ENCODE data around the gene DCAF5. TPM values are rescaled to one million over a fixed set of nuclear protein-coding genes. Genes with fewer than 3 reads are reported as not detected.
"Not testable (repeated sequence)": the region's sequence is repeated elsewhere in the genome, so short reads cannot be mapped to it uniquely, and the experiment has no call there.

Gene DCAF5
- total RNA-seq, 2 experiments from 2014 or later = 44.6 to 48.9 TPM

DNA sequence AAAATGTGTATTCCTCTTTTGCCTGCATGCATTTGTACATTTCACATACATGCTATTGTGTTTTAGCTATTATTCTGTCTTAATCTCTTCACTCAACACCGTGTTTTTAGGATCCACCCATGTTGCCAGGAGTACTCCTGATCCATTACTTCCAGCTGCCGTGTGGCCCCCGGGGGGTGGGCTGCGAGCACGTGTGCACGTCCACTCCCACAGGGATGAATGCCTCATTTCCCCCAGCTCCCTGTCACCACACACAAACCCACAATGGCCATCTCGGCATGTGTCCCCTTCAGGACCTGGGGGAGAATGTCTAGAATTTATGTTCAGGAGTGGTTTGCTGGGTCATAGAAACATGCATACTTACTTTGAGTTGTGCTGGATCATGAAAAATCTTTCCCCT lies 111.1 kb downstream of the DCAF5 start:
- H3K27me3 Mint-ChIP-seq = peaks cover 53% of the 10 kb centered on the region
- H3K9me3 Mint-ChIP-seq = no peaks in the 10 kb centered on the region
- no peaks in the 10 kb centered on the region for H3K36me3 Mint-ChIP-seq (ENCODE audit: low read depth)
- ChIA-PET POLR2A (interaction anchor here (0.6 kb wide), 1 partner anchor 347 kb away, joined by 3 read pairs; no protein-coding TSS in a partner anchor), CTCF (interaction anchor here (0.5 kb wide), 2 partner anchors 38 to 179 kb away, joined by 3 read pairs; no protein-coding TSS in a partner anchor)
- H3K4me1 Mint-ChIP-seq = no peaks in the 10 kb centered on the region
- no peak overlapping the region for H3K27ac Mint-ChIP-seq
- H3K4me3 Mint-ChIP-seq = no peak overlapping the region
- no peak for DNase-seq

- H3K36me3 Mint-ChIP-seq (ENCODE audit: low read depth) = no peaks in the 10 kb centered on the region
- DNase-seq = no peak
- H3K27me3 Mint-ChIP-seq = peaks cover 56% of the 10 kb centered on the region
- H3K27ac Mint-ChIP-seq = no peak overlapping the region
- no peaks in the 10 kb centered on the region for H3K4me1 Mint-ChIP-seq
- ChIA-PET POLR2A (no interaction called here), CTCF (no interaction called here)
- no peaks in the 10 kb centered on the region for H3K9me3 Mint-ChIP-seq
- H3K4me3 Mint-ChIP-seq = no peak overlapping the region
Observed at GRCh38 chr14:69040353-69040752, 112.6 kb downstream of the DCAF5 start.

- Mint-ChIP-seq H3K4me3 (no peak overlapping the region), H3K36me3 (ENCODE audit: low read depth) (no peaks in the 10 kb centered on the region), H3K27ac (no peak overlapping the region), H3K9me3 (no peaks in the 10 kb centered on the region), H3K4me1 (no peaks in the 10 kb centered on the region), H3K27me3 (peaks cover 58% of the 10 kb centered on the region)
- no peak for DNase-seq
- POLR2A ChIA-PET = no interaction called here
- CTCF ChIA-PET = no interaction called here
Observed at GRCh38 chr14:69039288-69039628, 113.7 kb downstream of the DCAF5 start.

DNA sequence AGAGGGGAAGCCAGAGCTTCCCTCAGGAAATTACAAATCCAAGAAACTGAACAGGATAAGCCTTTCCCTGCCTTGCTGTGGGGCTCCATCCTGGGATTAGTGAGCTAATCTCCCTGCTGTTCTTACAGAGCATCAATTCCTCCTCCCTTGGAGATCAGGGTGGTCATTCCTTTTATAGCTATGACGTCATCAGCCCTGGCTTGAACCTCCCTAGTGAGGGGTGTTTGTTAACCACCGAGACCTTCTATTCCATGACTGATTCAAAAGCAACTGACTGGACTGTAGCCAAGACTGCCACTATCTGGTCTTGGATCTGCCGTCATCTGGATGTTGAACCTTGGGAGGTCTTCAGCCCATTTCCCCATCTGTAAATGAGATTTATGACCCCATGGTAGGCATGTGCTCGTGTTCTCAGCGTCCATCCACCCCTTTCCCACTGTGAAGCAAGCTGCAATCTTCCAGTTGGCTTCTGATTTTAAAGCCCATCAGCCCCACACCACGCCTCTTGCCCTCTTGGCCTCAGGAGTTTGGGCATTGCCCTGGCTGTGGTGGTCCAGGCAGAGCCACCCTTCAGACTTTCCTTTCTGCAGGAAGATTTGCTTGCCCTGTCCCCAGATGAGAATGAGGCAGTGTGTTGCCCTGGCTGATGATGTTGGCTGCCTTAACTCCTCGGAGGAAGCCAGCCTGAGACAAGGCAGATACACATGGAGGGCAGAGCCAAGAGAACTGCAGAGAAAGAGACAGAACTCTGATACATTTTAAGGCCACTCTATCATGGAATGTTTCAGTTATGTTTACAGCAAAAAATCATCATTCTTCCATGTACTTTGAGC lies 114.2 kb downstream of the DCAF5 start:
- ChIA-PET CTCF (interaction anchor here (0.7 to 1.2 kb wide), 3 partner anchors 22 to 133 kb away, joined by 3 read pairs; no protein-coding TSS in a partner anchor), POLR2A (no interaction called here)
- no peaks in the 10 kb centered on the region for H3K9me3 Mint-ChIP-seq
- H3K36me3 Mint-ChIP-seq (ENCODE audit: low read depth) = no peaks in the 10 kb centered on the region
- H3K27me3 Mint-ChIP-seq = peaks cover 54% of the 10 kb centered on the region
- no peaks in the 10 kb centered on the region for H3K4me1 Mint-ChIP-seq
- H3K4me3 Mint-ChIP-seq = no peak overlapping the region
- no peak for DNase-seq
- H3K27ac Mint-ChIP-seq = no peak overlapping the region

- POLR2A ChIA-PET = no interaction called here
- Mint-ChIP-seq H3K9me3 (no peaks in the 10 kb centered on the region), H3K27me3 (peaks cover 47% of the 10 kb centered on the region)
Observed at GRCh38 chr14:69037790-69038454, 115.0 kb downstream of the DCAF5 start.

DNA sequence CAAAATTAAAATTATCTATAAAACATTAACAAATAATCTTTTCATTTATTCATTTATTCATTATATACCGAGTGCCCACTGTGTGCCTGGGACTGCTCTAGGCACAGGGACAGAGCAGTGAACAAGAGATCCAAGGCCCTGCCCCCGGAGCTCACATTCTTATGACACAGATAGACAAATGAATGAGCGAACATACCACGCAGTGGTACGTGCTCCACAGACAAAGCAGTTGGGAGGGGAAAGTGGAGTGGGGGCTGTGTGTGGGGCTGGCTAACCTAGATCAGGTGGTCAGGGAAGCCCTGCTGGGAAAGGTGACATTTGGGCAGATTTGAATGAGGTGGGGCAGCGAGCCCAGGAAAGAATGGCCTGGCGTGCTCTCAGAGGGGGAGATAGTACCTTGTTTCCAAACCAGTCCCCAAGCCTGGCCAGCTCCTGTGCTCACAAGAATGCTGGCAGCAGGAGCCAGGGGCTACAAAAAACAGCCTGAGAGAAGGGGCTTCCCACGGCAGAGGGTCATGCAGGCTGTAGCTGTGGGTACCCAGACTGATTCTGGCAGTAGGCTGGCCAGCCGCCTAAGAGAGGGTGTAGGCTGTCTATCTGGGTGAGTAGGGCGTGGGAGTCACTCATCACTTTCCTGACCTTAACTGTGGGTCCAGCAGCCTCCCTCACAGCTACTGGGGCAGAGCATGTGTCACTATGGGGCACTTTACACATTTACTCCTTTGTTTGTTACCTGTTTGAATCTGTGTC lies 116.0 kb downstream of the DCAF5 start:
- ChIA-PET CTCF (interaction anchor here (0.6 to 1.4 kb wide), 4 partner anchors 14 to 322 kb away, joined by 3 to 4 read pairs (median 4); no protein-coding TSS in a partner anchor), POLR2A (no interaction called here)
- DNase-seq = no peak
- no peaks in the 10 kb centered on the region for H3K4me1 Mint-ChIP-seq
- peaks cover 38% of the 10 kb centered on the region for H3K27me3 Mint-ChIP-seq
- H3K9me3 Mint-ChIP-seq = no peaks in the 10 kb centered on the region
- no peaks in the 10 kb centered on the region for H3K36me3 Mint-ChIP-seq (ENCODE audit: low read depth)
- H3K4me3 Mint-ChIP-seq = no peak overlapping the region
- H3K27ac Mint-ChIP-seq = no peak overlapping the region

More at GRCh38 chr14:69037790-69038454, 115.0 kb downstream of the DCAF5 start:
- Mint-ChIP-seq H3K27ac (no peak overlapping the region), H3K4me3 (no peak overlapping the region), H3K36me3 (ENCODE audit: low read depth) (no peaks in the 10 kb centered on the region), H3K4me1 (no peaks in the 10 kb centered on the region)
- CTCF ChIA-PET = interaction anchor here (0.7 to 1.2 kb wide), 4 partner anchors 13 to 133 kb away, joined by 3 to 4 read pairs (median 3); no protein-coding TSS in a partner anchor
- DNase-seq = no peak

DNA sequence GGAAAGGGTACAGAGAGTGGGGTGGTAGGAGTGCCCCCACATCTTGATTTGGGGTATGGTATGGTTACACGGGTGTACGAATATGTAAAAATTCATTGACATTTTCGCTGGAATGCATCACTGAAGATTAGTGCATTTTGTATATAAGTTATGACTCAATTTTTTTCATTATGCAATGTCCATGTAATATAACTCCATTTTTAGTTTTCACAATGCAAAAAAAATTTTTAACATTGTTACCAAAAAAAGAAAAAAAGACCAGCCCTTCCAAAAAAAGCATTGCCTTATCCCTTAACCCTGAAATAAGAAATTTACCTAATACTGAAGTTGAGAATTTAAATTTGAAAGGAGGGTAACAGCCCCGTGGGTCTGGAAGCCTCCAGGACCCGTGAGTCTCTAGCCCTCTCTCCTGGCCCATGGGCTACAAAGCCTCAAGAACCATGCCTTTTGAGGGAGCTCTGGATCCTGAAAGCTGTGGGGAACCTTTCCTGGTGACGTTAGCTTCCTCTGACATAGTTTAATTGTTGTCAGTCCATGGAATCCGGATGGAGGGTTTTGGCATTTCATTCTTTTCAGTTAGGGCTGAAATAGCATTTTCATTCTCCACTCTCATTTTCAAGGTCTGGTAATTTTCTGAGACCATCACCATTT lies 118.2 kb downstream of the DCAF5 start:
- Mint-ChIP-seq H3K27ac (no peak overlapping the region), H3K36me3 (ENCODE audit: low read depth) (no peaks in the 10 kb centered on the region), H3K4me1 (no peaks in the 10 kb centered on the region), H3K4me3 (no peak overlapping the region), H3K9me3 (no peaks in the 10 kb centered on the region), H3K27me3 (peaks cover 21% of the 10 kb centered on the region)
- no peak for DNase-seq
- ChIA-PET CTCF (interaction anchor here (1.0 kb wide), 1 partner anchor 31 kb away, joined by 3 read pairs; no protein-coding TSS in a partner anchor), POLR2A (no interaction called here)

- Mint-ChIP-seq H3K27me3 (peaks cover 2% of the 10 kb centered on the region), H3K27ac (no peak overlapping the region), H3K36me3 (ENCODE audit: low read depth) (no peaks in the 10 kb centered on the region), H3K4me3 (no peak overlapping the region), H3K9me3 (no peaks in the 10 kb centered on the region), H3K4me1 (no peaks in the 10 kb centered on the region)
- ChIA-PET POLR2A (no interaction called here), CTCF (interaction anchor here (0.6 to 1.6 kb wide), 4 partner anchors 10 to 165 kb away, joined by 3 read pairs; no protein-coding TSS in a partner anchor)
- no peak for DNase-seq
Observed at GRCh38 chr14:69027242-69027913, 125.5 kb downstream of the DCAF5 start.

DNA sequence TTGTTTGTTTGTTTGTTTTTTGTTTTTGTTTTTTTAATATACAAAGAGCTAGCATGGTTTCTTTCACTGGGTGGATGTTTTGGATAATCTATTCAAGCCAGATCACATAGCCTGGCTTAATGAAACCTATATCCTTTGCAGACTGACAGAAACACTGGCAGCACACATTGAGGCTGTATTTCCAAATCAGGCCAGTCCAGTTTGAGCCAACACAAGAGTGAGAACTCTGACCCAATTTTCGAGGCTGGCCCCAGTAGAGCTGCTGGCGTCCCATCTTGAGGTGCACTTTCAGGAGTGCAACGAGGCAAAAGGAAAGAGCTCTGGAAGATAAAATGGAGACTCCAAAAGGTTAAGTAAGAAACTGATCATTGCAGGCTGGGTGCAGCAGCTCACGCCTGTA lies 129.9 kb downstream of the DCAF5 start:
- DNase-seq = no peak
- Mint-ChIP-seq H3K27me3 (peaks cover 4% of the 10 kb centered on the region), H3K9me3 (no peaks in the 10 kb centered on the region), H3K27ac (no peak overlapping the region), H3K36me3 (ENCODE audit: low read depth) (no peaks in the 10 kb centered on the region), H3K4me1 (no peaks in the 10 kb centered on the region), H3K4me3 (no peak overlapping the region)
- ChIA-PET POLR2A (no interaction called here), CTCF (no interaction called here)

DNA sequence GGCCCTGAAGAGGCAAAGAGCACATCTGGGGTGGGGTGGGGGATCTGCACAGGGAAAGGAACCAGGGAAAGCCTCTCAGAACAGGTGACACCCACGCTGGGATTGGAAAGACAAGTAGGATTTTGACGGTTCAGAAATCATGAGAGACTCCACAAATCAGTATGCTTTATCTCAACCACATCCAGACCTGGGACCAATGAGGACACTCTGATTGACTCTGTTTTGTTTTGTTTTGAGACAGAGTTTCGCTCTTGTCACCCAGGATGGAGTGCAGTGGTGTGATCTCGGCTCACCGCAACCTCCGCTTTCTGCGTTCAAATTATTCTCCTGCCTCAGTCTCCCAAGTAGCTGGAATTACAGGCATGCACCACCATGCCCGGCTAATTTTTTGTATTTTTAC lies 130.8 kb downstream of the DCAF5 start:
- H3K4me3 Mint-ChIP-seq; H3K27ac Mint-ChIP-seq; H3K36me3 Mint-ChIP-seq (ENCODE audit: low read depth); POLR2A ChIA-PET; H3K9me3 Mint-ChIP-seq; H3K4me1 Mint-ChIP-seq; CTCF ChIA-PET; DNase-seq; H3K27me3 Mint-ChIP-seq: not testable (repeated sequence)

- Mint-ChIP-seq H3K9me3 (no peaks in the 10 kb centered on the region), H3K4me3 (no peak overlapping the region), H3K27me3 (peaks cover 6% of the 10 kb centered on the region), H3K36me3 (ENCODE audit: low read depth) (no peaks in the 10 kb centered on the region), H3K27ac (no peak overlapping the region), H3K4me1 (no peaks in the 10 kb centered on the region)
- DNase-seq = no peak
- ChIA-PET CTCF (interaction anchor here (1.1 kb wide), 1 partner anchor 10 kb away, joined by 3 read pairs; no protein-coding TSS in a partner anchor), POLR2A (no interaction called here)
Observed at GRCh38 chr14:69017706-69018105, 135.2 kb downstream of the DCAF5 start.

- H3K4me3 Mint-ChIP-seq = no peak overlapping the region
- POLR2A ChIA-PET = no interaction called here
Observed at GRCh38 chr14:69014829-69015259, 138.1 kb downstream of the DCAF5 start.

More at GRCh38 chr14:69014829-69015259, 138.1 kb downstream of the DCAF5 start:
- Mint-ChIP-seq H3K36me3 (ENCODE audit: low read depth) (no peaks in the 10 kb centered on the region), H3K27me3 (peaks cover 2% of the 10 kb centered on the region), H3K4me1 (peaks cover 12% of the 10 kb centered on the region), H3K9me3 (no peaks in the 10 kb centered on the region), H3K27ac (no peak overlapping the region)
- DNase-seq = no peak
- CTCF ChIA-PET = interaction anchor here (1.2 kb wide), 1 partner anchor 9 kb away, joined by 3 read pairs; no protein-coding TSS in a partner anchor

All from activated CD4-positive, alpha-beta T cell treated with anti-CD3 and anti-CD28 coated beads, Interleukin-2, amount 10 ng/mL, durations not matched to agents 7 days and 5 days (primary cell).